ENCODE results near the gene FN1. TPM values are rescaled to one million over a fixed set of nuclear protein-coding genes. Genes with fewer than 3 reads are reported as not detected.
"Not testable (repeated sequence)": the region's sequence is repeated elsewhere in the genome, so short reads cannot be mapped to it uniquely, and the experiment has no call there.

Gene FN1
- total and polyA plus RNA-seq, 12 donors = 44.6 to 322 (median 110) TPM

DNA sequence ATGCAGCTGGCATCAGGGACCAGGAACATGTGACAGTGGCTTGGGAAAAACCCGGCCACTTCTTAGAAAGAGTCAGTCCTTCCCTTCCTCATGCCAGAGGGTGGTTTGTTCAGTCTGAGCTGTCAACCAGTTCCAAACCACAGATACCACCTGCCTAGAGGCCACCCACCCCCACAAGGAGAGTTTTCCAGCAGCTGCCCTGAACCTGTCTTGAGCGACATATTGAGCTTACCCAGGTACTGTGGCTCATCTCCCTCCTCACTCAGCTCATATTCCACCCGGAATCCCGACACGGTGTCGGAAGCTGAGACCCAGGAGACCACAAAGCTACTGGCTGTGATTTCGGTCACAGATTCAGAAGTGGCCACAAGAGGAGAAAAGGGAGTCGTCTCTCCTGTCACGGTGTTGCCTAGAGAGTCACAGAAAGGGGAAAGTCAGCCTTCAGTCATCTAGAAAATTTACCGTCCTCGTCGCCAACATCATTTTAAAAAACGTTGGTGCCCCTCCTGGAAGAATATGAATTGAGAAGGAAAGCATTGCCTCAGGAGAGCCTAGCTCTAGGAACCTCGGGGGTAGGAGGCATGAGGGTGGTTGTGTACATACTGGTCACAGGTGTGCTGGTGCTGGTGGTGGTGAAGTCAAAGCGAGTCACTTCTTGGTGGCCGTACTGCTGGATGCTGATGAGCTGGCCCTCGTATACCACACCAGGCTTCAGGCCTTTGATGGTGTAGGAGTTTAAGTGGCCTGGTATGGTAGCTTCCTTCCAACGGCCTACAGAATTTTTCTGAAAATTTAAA, 26.3 kb downstream of the FN1 start:
- no peak overlapping the region for H3K27ac ChIP-seq
- H3K9me3 ChIP-seq (replicated peaks in 1 of 3) = no peaks in the 10 kb centered on the region
- H3K36me3 ChIP-seq (replicated peaks in 1 of 2) = peaks cover 0 to 6% of the 10 kb centered on the region in 2 donors
- DNase-seq = no peak
- 88 to 92% (median 91%) methylated on average over 17 to 18 of the region's 18 CpGs for WGBS, 4 donors
- no peak overlapping the region for H3K4me3 ChIP-seq
- TF ChIP-seq, protein P1, sequence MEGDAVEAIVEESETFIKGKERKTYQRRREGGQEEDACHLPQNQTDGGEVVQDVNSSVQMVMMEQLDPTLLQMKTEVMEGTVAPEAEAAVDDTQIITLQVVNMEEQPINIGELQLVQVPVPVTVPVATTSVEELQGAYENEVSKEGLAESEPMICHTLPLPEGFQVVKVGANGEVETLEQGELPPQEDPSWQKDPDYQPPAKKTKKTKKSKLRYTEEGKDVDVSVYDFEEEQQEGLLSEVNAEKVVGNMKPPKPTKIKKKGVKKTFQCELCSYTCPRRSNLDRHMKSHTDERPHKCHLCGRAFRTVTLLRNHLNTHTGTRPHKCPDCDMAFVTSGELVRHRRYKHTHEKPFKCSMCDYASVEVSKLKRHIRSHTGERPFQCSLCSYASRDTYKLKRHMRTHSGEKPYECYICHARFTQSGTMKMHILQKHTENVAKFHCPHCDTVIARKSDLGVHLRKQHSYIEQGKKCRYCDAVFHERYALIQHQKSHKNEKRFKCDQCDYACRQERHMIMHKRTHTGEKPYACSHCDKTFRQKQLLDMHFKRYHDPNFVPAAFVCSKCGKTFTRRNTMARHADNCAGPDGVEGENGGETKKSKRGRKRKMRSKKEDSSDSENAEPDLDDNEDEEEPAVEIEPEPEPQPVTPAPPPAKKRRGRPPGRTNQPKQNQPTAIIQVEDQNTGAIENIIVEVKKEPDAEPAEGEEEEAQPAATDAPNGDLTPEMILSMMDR (IDR thresholded peaks at IDR 0.05) = no peak
- no peak for TF ChIP-seq POLR2A (IDR thresholded peaks at IDR 0.05)
- intact Hi-C loops (cut with DNase I) = no loop called here
- H3K27me3 ChIP-seq = no peaks in the 10 kb centered on the region
- H3K4me1 ChIP-seq (replicated peaks in 1 of 2) = no peaks in the 10 kb centered on the region

DNA sequence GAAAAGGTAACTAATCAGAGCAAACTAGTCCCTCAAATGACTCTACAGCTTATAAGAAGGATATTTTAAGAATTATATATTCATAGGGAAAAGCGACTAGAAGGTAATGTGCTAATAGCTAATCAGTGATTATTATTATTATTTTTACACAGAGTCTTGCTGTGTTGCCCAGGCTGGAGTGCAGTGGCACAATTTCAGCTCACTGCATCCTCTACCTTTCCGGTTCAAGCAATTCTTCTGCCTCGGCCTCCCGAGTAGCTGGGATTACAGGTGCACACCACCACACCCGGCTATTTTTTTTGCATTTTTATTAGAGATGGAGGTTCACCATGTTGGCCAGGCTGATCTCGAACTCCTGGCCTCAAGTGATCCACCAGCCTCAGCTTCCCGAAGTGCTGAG, 27.4 kb downstream of the FN1 start:
- WGBS, 4 donors = 75 to 98% (median 91%) methylated on average over 7 of the region's 7 CpGs
- intact Hi-C loops (cut with DNase I); H3K4me3 ChIP-seq; H3K9me3 ChIP-seq (replicated peaks in 1 of 3); H3K36me3 ChIP-seq (replicated peaks in 1 of 2); H3K27me3 ChIP-seq; H3K4me1 ChIP-seq (replicated peaks in 1 of 2); DNase-seq; H3K27ac ChIP-seq: not testable (repeated sequence)

DNA sequence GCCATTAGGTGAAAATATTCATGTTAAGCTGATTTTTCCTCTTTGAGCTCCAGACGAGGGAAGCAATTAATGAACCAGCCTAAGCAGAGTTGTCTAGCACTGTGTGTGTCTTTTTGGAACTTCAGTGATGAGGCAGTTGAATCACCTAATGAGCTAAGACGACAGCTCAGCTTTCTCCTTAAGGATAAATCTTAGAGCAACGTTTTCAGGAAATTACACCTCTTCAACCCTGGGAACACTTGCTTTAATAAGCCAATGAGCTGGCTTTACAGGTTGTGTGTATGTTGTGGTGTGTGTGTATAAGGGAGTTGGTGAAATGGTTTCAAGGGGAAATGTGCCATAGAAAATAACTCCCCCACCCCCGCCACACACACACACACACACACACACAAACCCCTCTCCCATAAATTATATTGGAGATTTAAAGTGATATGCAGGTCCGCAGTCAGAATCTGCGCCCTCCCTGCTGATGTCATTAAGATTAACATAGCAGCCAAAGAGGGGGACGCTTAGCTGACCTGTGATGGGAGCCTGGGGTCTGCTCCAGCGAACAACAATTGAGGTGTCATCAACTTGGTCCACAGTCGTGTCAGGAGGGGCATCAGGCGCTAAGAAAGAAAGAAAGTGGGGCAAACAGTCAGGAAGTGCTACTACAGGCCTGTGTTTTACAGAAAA, 28.1 kb downstream of the FN1 start:
- Histone ChIP-seq H3K27ac (no peak overlapping the region), H3K27me3 (no peaks in the 10 kb centered on the region), H3K4me3 (no peak overlapping the region), H3K9me3 (replicated peaks in 1 of 3) (no peaks in the 10 kb centered on the region), H3K4me1 (replicated peaks in 1 of 2) (no peaks in the 10 kb centered on the region), H3K36me3 (replicated peaks in 1 of 2) (peaks cover 0 to 6% of the 10 kb centered on the region in 2 donors)
- WGBS, 4 donors = 65 to 79% (median 72%) methylated on average over 9 to 10 of the region's 10 CpGs
- intact Hi-C loops (cut with DNase I) = no loop called here
- TF ChIP-seq, protein P1 (IDR thresholded peaks at IDR 0.05) = no peak
- no peak for DNase-seq

DNA sequence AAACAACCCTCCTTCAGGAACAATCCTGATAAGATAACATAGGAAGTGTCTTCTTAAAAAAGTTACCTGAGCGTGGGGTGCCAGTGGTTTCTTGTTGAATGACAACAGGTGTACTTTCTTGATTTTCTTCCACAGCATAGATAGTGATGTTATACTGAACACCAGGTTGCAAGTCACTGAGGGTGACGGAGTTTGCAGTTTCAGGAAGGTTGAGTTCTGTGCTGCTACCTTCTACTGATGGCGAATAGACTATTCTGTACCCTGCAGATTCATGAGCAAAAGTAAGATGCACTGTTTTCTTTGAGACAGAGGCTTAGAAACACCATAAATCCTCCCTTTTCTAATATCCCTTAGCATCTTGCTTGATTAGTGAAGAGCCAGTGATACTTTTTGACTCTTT, 28.8 kb downstream of the FN1 start:
- intact Hi-C loops (cut with DNase I) = no loop called here
- H3K36me3 ChIP-seq (replicated peaks in 1 of 2) = peaks cover 0 to 6% of the 10 kb centered on the region in 2 donors
- WGBS, 4 donors = 85 to 98% (median 94%) methylated on average over 3 of the region's 3 CpGs

More for the DNA sequence above, 28.8 kb downstream of the FN1 start:
- DNase-seq = no peak
- Histone ChIP-seq H3K9me3 (replicated peaks in 1 of 3) (no peaks in the 10 kb centered on the region), H3K27me3 (no peaks in the 10 kb centered on the region), H3K27ac (no peak overlapping the region), H3K4me3 (no peak overlapping the region), H3K4me1 (replicated peaks in 1 of 2) (no peaks in the 10 kb centered on the region)
- TF ChIP-seq, protein P1 (IDR thresholded peaks at IDR 0.05) = no peak
- no peak for TF ChIP-seq POLR2A (IDR thresholded peaks at IDR 0.05)
